ENCODE results near the gene FAM219A. TPM values are rescaled to one million over a fixed set of nuclear protein-coding genes. Genes with fewer than 3 reads are reported as not detected.

FAM219A gene
- polyA plus RNA-seq, 3 donors = 0.61 to 15.3 (median 1.2) TPM

GRCh38 chr9:34465468-34465867, 7.1 kb upstream of the FAM219A start:
- Histone ChIP-seq H3K9ac (ENCODE audit: insufficient read depth, low read length, poor library complexity, severe bottlenecking) (no peak overlapping the region), H3K79me2 (ENCODE audit: insufficient read depth, low read length) (no peaks in the 10 kb centered on the region), H4K20me1 (ENCODE audit: insufficient read depth, low read length) (no peaks in the 10 kb centered on the region), H3K4me3 (replicated peaks in 1 of 3; ENCODE audit: low read depth in 2 of 3, low read length in 3 of 3) (no peak overlapping the region), H3K4me1 (ENCODE audit: control insufficient read depth in 1 of 2, insufficient read depth in 2 of 2, low read length in 2 of 2) (no peaks in the 10 kb centered on the region), H3K4me2 (replicated peaks; ENCODE audit: extremely low read depth, low read length, poor library complexity, severe bottlenecking) (no peak overlapping the region), H2AFZ (ENCODE audit: insufficient read depth, low read depth, low read length, poor library complexity, severe bottlenecking) (no peak overlapping the region), H3K27me3 (ENCODE audit: control insufficient read depth in 2 of 2, insufficient read depth in 2 of 2, low read length in 2 of 2) (peaks cover 11 to 12% of the 10 kb centered on the region in 2 donors), H3K36me3 (replicated peaks in 1 of 2; ENCODE audit: control insufficient read depth in 1 of 2, insufficient read depth in 2 of 2, low read length in 2 of 2) (no peaks in the 10 kb centered on the region), H3K9me3 (replicated peaks in 1 of 2; ENCODE audit: control insufficient read depth in 1 of 2, insufficient read depth in 1 of 2, low read length in 2 of 2) (no peaks in the 10 kb centered on the region), H3K27ac (ENCODE audit: low read depth in 1 of 2, low read length in 2 of 2) (no peak overlapping the region)
- H3K9me3 Mint-ChIP-seq = peaks cover 0 to 2% (median 0%) of the 10 kb centered on the region in 7 donors
- no peak overlapping the region for H3K27ac Mint-ChIP-seq
- TF ChIP-seq, protein P1, sequence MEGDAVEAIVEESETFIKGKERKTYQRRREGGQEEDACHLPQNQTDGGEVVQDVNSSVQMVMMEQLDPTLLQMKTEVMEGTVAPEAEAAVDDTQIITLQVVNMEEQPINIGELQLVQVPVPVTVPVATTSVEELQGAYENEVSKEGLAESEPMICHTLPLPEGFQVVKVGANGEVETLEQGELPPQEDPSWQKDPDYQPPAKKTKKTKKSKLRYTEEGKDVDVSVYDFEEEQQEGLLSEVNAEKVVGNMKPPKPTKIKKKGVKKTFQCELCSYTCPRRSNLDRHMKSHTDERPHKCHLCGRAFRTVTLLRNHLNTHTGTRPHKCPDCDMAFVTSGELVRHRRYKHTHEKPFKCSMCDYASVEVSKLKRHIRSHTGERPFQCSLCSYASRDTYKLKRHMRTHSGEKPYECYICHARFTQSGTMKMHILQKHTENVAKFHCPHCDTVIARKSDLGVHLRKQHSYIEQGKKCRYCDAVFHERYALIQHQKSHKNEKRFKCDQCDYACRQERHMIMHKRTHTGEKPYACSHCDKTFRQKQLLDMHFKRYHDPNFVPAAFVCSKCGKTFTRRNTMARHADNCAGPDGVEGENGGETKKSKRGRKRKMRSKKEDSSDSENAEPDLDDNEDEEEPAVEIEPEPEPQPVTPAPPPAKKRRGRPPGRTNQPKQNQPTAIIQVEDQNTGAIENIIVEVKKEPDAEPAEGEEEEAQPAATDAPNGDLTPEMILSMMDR (IDR thresholded peaks at IDR 0.05) = no peak
- intact Hi-C loops (cut with micrococcal nuclease) = no loop called here
- WGBS (ENCODE audit: insufficient coverage) = 38% methylated on average over 1 of the region's 1 CpG
- H3K4me3 Mint-ChIP-seq = no peak overlapping the region
- no peaks in the 10 kb centered on the region for H3K4me1 Mint-ChIP-seq
- H3K36me3 Mint-ChIP-seq = no peaks in the 10 kb centered on the region
- H3K27me3 Mint-ChIP-seq (ENCODE audit: low read depth in 3 of 3) = peaks cover 13 to 17% (median 17%) of the 10 kb centered on the region in 3 donors
- no peak for DNase-seq

GRCh38 chr9:34464571-34464970, 6.2 kb upstream of the FAM219A start:
- Histone ChIP-seq H3K27ac (ENCODE audit: low read depth in 1 of 2, low read length in 2 of 2) (no peak overlapping the region), H3K79me2 (ENCODE audit: insufficient read depth, low read length) (no peaks in the 10 kb centered on the region), H2AFZ (ENCODE audit: insufficient read depth, low read depth, low read length, poor library complexity, severe bottlenecking) (no peak overlapping the region), H3K27me3 (ENCODE audit: control insufficient read depth in 2 of 2, insufficient read depth in 2 of 2, low read length in 2 of 2) (peaks cover 11 to 16% of the 10 kb centered on the region in 2 donors), H4K20me1 (ENCODE audit: insufficient read depth, low read length) (no peaks in the 10 kb centered on the region), H3K9ac (ENCODE audit: insufficient read depth, low read length, poor library complexity, severe bottlenecking) (no peak overlapping the region), H3K4me1 (ENCODE audit: control insufficient read depth in 1 of 2, insufficient read depth in 2 of 2, low read length in 2 of 2) (no peaks in the 10 kb centered on the region), H3K4me2 (replicated peaks; ENCODE audit: extremely low read depth, low read length, poor library complexity, severe bottlenecking) (no peak overlapping the region), H3K36me3 (replicated peaks in 1 of 2; ENCODE audit: control insufficient read depth in 1 of 2, insufficient read depth in 2 of 2, low read length in 2 of 2) (no peaks in the 10 kb centered on the region), H3K4me3 (replicated peaks in 1 of 3; ENCODE audit: low read depth in 2 of 3, low read length in 3 of 3) (no peak overlapping the region), H3K9me3 (replicated peaks in 1 of 2; ENCODE audit: control insufficient read depth in 1 of 2, insufficient read depth in 1 of 2, low read length in 2 of 2) (no peaks in the 10 kb centered on the region)
- WGBS (ENCODE audit: insufficient coverage) = 83% methylated on average over 1 of the region's 2 CpGs
- Mint-ChIP-seq H3K27ac (no peak overlapping the region), H3K27me3 (ENCODE audit: low read depth in 3 of 3) (peaks cover 17 to 23% (median 21%) of the 10 kb centered on the region in 3 donors), H3K4me1 (peaks cover 5% of the 10 kb centered on the region), H3K36me3 (no peaks in the 10 kb centered on the region), H3K9me3 (peaks cover 0 to 2% (median 0%) of the 10 kb centered on the region in 7 donors), H3K4me3 (no peak overlapping the region)
- intact Hi-C loops (cut with micrococcal nuclease) = no loop called here
- no peak for DNase-seq
- TF ChIP-seq, protein P1 (IDR thresholded peaks at IDR 0.05) = no peak

Data from CD14-positive monocyte (primary cell).